B cell (primary cell): ENCODE results near the gene AXIN1. TPM values are rescaled to one million over a fixed set of nuclear protein-coding genes. Genes with fewer than 3 reads are reported as not detected.

Source experiments
- ATAC-seq: fragments of 200-7000 bp; cut with Tn5 transposase; one replicate; pipeline ENCODE4 v1.10.0; 2021; ENCODE audit warnings: low read depth, mild to moderate bottlenecking, moderate number of reproducible peaks, moderate library complexity
- CTCF ChIA-PET: fragments of 350-600 bp; sonication (Branson Sonifier 250); formaldehyde crosslinking; loops from one replicate; lab custom pipeline; 2021; ENCODE audit warnings: antibody characterized with exemption, inconsistent platforms; lab: Charles Lee
- POLR2A ChIA-PET: fragments of 350-600 bp; sonication (Branson Sonifier 250); formaldehyde crosslinking; loops from one replicate; lab custom pipeline; 2021; ENCODE audit warnings: antibody characterized with exemption; lab: Charles Lee
- DNase-seq: peaks from one replicate; pipeline ENCODE4 v3.0.0; 2013
- H2AFZ ChIP-seq: 2 replicates; pipeline ENCODE4 v1.6.1; 2012; ENCODE audit warnings: mild to moderate bottlenecking, low read depth, low read length; ENCODE audit not compliant: insufficient read depth, poor library complexity, severe bottlenecking
- H3K27ac ChIP-seq, 2 donors: 1 replicate in 1 of 2; 2 replicates in 1 of 2; pipeline ENCODE4 v1.5.1; 2012 to 2013; ENCODE audit warnings: low read length in 2 of 2, mild to moderate bottlenecking in 2 of 2, moderate library complexity in 1 of 2
- H3K27me3 ChIP-seq, 4 experiments: fragments of 200-600 bp in 1 of 4; sonication (generic) in 1 of 4; replicated peaks in 1 of 4; 1 replicate in 2 of 4; 2 replicates in 2 of 4; pipeline versions ENCODE4 v1.6.1 to v1.7.0; 2013 to 2016; ENCODE audit warnings: low read length in 3 of 4, mild to moderate bottlenecking in 2 of 4, mixed read lengths in 1 of 4, moderate library complexity in 1 of 4; ENCODE audit not compliant: insufficient read depth in 4 of 4, control insufficient read depth in 3 of 4; ENCODE audit errors: control extremely low read depth in 1 of 4
- H3K36me3 ChIP-seq, 2 experiments: replicated peaks in 1 of 2; 1 replicate in 1 of 2; 2 replicates in 1 of 2; pipeline versions ENCODE4 v1.6.1 to v1.7.1; 2013; ENCODE audit warnings: low read length in 1 of 2; ENCODE audit not compliant: insufficient read depth in 2 of 2, control insufficient read depth in 1 of 2; ENCODE audit errors: control extremely low read depth in 1 of 2, extremely low read depth in 1 of 2
- H3K4me1 ChIP-seq, 2 donors: fragments of 200-600 bp in 1 of 2; sonication (generic) in 1 of 2; 1 replicate in 1 of 2; 2 replicates in 1 of 2; pipeline versions ENCODE4 v1.5.1 to v1.6.1; 2013 to 2017; ENCODE audit warnings: low read length in 2 of 2; ENCODE audit not compliant: control insufficient read depth in 2 of 2, insufficient read depth in 2 of 2
- H3K4me2 ChIP-seq: replicated peaks from 2 replicates; pipeline ENCODE3; 2012; ENCODE audit warnings: mild to moderate bottlenecking, low read depth, low read length; ENCODE audit not compliant: poor library complexity, severe bottlenecking
- H3K4me3 ChIP-seq, 5 experiments: fragments of 200-600 bp in 1 of 5; sonication (generic) in 1 of 5; 1 replicate in 3 of 5; 2 replicates in 2 of 5; pipeline versions ENCODE4 v1.5.1 to v1.7.0; 2011 to 2016; ENCODE audit warnings: low read length in 4 of 5, mild to moderate bottlenecking in 4 of 5, low read depth in 2 of 5, control low read depth in 1 of 5, moderate library complexity in 1 of 5; ENCODE audit not compliant: insufficient read depth in 1 of 5; ENCODE audit errors: control extremely low read depth in 1 of 5, extremely low read depth in 1 of 5
- H3K79me2 ChIP-seq: fragments of 200-600 bp; sonication (generic); one replicate; pipeline ENCODE4 v1.6.0; 2016; ENCODE audit warnings: low read length; ENCODE audit not compliant: control insufficient read depth, insufficient read depth
- H3K9ac ChIP-seq: fragments of 200-600 bp; sonication (generic); 2 replicates; pipeline ENCODE4 v1.6.1; 2017; ENCODE audit warnings: mild to moderate bottlenecking, low read length, moderate library complexity
- H3K9me3 ChIP-seq, 3 donors: one replicate each; pipeline versions ENCODE4 v1.6.1 to v1.7.1; 2013; ENCODE audit warnings: low read length in 2 of 3; ENCODE audit not compliant: control insufficient read depth in 2 of 3, insufficient read depth in 1 of 3; ENCODE audit errors: control extremely low read depth in 1 of 3
- H4K20me1 ChIP-seq: 2 replicates; pipeline ENCODE4 v1.6.0; 2012; ENCODE audit warnings: mild to moderate bottlenecking, low read length; ENCODE audit not compliant: insufficient read depth, control insufficient read depth, poor library complexity, severe bottlenecking
- H3K27ac Mint-ChIP-seq: one replicate; pipeline ENCODE4 v1.8.0; 2021; ENCODE audit warnings: mixed read lengths
- H3K27me3 Mint-ChIP-seq: one replicate; pipeline ENCODE4 v1.8.0; 2021; ENCODE audit warnings: mixed read lengths
- H3K4me1 Mint-ChIP-seq: one replicate; pipeline ENCODE4 v1.8.0; 2021; ENCODE audit warnings: mixed read lengths
- H3K4me3 Mint-ChIP-seq: one replicate; pipeline ENCODE4 v1.8.0; 2021; ENCODE audit warnings: mixed read lengths
- H3K9me3 Mint-ChIP-seq: one replicate; pipeline ENCODE4 v1.8.0; 2022; ENCODE audit warnings: mixed read lengths; ENCODE audit not compliant: insufficient read depth
- CTCF ChIP-seq: fragments of 200-600 bp; IDR thresholded peaks from one replicate; pipeline ENCODE4 v1.8.0; 2022; ENCODE audit warnings: antibody characterized with exemption, mild to moderate bottlenecking
- EZH2 ChIP-seq: IDR thresholded peaks from 2 replicates; pipeline ENCODE4 v1.6.1; 2012; ENCODE audit warnings: borderline replicate concordance, low read depth, mild to moderate bottlenecking, moderate library complexity, low read length; ENCODE audit not compliant: insufficient read depth, poor library complexity, severe bottlenecking
- WGBS: methylation state at CpG from one replicate; pipeline ENCODE4 v1.1.5; 2013; ENCODE audit warnings: missing lambda C conversion rate; ENCODE audit not compliant: insufficient coverage; 5-methylcytosine and 5-hydroxymethylcytosine counted together
- intact Hi-C: fragments of 100-400 bp; cut with micrococcal nuclease; formaldehyde crosslinking; loops from one replicate; pipeline ENCODE4 v1.10.0; 2022
- polyA plus RNA-seq: library from polyadenylated mRNA; depleted of rRNA; stranded (reverse); fragments of >200 nt; gene quantifications from 2 replicates; pipeline ENCODE4 v1.2.3, GENCODE V29; 2012
- total RNA-seq, 2 donors: library from RNA; stranded (reverse); fragments of 120-200 nt in 1 of 2; gene quantifications; 1 replicate in 1 of 2; 2 replicates in 1 of 2; pipeline versions ENCODE4 v1.2.3 to v1.2.4, GENCODE V29; 2013 to 2022

Gene AXIN1
- total and polyA plus RNA-seq, 2 donors (not counting 1 experiment from before 2014, with no cell fraction given) = 39.0 to 40.8 TPM

DNA sequence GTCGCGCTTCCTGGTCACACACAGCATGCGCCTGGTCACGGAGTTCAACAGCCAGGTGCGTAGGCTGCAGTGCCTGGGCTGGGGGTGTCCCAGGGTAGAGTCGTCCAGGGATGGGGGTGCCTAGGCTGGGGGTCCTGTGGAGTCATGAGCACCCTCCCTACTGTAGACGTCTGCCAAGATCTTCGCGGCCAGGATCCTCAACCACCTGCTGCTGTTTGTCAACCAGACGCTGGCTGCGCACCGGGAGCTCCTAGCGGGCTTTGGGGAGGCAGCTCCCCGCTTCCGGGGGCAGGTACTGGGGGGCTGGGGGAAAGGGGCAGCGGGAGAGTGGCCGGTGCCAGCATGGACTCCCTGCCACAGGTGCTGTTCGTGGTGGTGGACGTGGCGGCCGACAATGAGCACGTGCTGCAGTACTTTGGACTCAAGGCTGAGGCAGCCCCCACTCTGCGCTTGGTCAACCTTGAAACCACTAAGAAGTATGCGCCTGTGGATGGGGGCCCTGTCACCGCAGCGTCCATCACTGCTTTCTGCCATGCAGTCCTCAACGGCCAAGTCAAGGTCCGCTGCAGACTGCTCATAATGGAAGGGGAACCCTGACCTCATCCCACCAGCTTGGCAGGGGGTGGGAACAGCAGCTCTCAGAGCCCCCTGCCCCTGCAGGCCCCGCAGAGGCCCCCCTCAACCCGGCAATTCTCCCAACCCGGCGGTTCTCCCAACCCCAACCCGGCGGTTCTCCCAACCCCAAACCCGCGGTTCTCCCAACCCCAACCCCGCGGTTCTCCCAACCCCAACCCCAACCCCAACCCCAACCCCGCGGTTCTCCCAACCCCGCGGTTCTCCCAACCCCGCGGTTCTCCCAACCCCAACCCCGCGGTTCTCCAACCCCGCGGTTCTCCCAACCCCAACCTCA is 67.1 kb downstream of the AXIN1 start:
- peaks cover 0 to 7% of the 10 kb centered on the region in 2 donors for H3K4me1 ChIP-seq
- peaks cover 0 to 14% (median 3%) of the 10 kb centered on the region in 4 experiments for H3K27me3 ChIP-seq
- CTCF ChIA-PET = no interaction called here
- DNase-seq (no peak), ATAC-seq (no peak)
- H4K20me1 ChIP-seq = peaks cover 3% of the 10 kb centered on the region
- H3K4me3 ChIP-seq = no peak overlapping the region
- no peak for TF ChIP-seq EZH2
- no peak for TF ChIP-seq CTCF
- H3K36me3 ChIP-seq = peaks cover 0 to 23% of the 10 kb centered on the region in 2 experiments
- Mint-ChIP-seq H3K27me3 (no peaks in the 10 kb centered on the region), H3K4me3 (no peak overlapping the region), H3K9me3 (no peaks in the 10 kb centered on the region), H3K4me1 (no peaks in the 10 kb centered on the region), H3K27ac (no peak overlapping the region)
- intact Hi-C loops = no loop called here
- no peaks in the 10 kb centered on the region for H3K79me2 ChIP-seq
- peaks cover 0 to 6% (median 0%) of the 10 kb centered on the region in 3 donors for H3K9me3 ChIP-seq
- no peak overlapping the region for H3K27ac ChIP-seq
- WGBS = 72% methylated on average over 30 of the region's 48 CpGs
- no peak overlapping the region for H3K9ac ChIP-seq
- POLR2A ChIA-PET = no interaction called here
- no peak overlapping the region for H2AFZ ChIP-seq
- H3K4me2 ChIP-seq = no peak overlapping the region
